Erythroblast (primary cell): ENCODE results near the gene RBM14.
"Not testable (repeated sequence)": the region's sequence is repeated elsewhere in the genome, so short reads cannot be mapped to it uniquely, and the experiment has no call there.

Experiments
- DNase-seq, 2 experiments: peaks; one replicate each; lab custom pipeline; 2025; lab: John Stamatoyannopoulos, UW
- GATA1 ChIP-seq: IDR thresholded peaks from 2 replicates; pipeline ENCODE4 v1.6.1; 2011; ENCODE audit warnings: low read depth, mild to moderate bottlenecking, control low read depth, low read length, moderate library complexity
- POLR2A ChIP-seq: IDR thresholded peaks from 2 replicates; pipeline ENCODE4 v1.6.1; 2011; ENCODE audit warnings: mild to moderate bottlenecking, low read length

RBM14 gene

GRCh38 chr11:66616379-66617154 is at the start of gene RBM14:
TSS of gene RBM14 (plus strand) at chr11:66616630. CDS start at chr11:66616721, 91 bp downstream.
- TF ChIP-seq GATA1 (no peak), POLR2A (peak; percentile 99)
- DNase-seq: peak; percentile 99

- TF ChIP-seq POLR2A (no peak), GATA1 (no peak)
- no peak for DNase-seq
Observed at GRCh38 chr11:66567787-66568123, 48.7 kb upstream of the RBM14 start.

GRCh38 chr11:66568124-66568916 is 48.1 kb upstream of the RBM14 start, which contains the start of gene CTSF:
TSS of gene CTSF (minus strand) at chr11:66568606. CDS start at chr11:66568486, 120 bp downstream.
- peak; percentile 75 to 76 for DNase-seq
- TF ChIP-seq GATA1 (no peak), POLR2A (no peak)

GRCh38 chr11:66569076-66569475 is 47.4 kb upstream of the RBM14 start:
- no peak for DNase-seq
- TF ChIP-seq GATA1 (no peak), POLR2A (no peak)

GRCh38 chr11:66570079-66570849 is 46.2 kb upstream of the RBM14 start:
- TF ChIP-seq GATA1: no peak
- TF ChIP-seq POLR2A: no peak
- DNase-seq: no peak

- DNase-seq: no peak
- TF ChIP-seq GATA1 (no peak), POLR2A (no peak)
Observed at GRCh38 chr11:66570850-66571180, 45.6 kb upstream of the RBM14 start.

- no peak for TF ChIP-seq POLR2A
- DNase-seq: peak; percentile 63 to 84
Observed at GRCh38 chr11:66579017-66579606, 37.3 kb upstream of the RBM14 start.

- no peak for DNase-seq
- no peak for TF ChIP-seq POLR2A
- TF ChIP-seq GATA1: no peak
Observed at GRCh38 chr11:66580803-66581202, 35.6 kb upstream of the RBM14 start.

GRCh38 chr11:66581261-66581660 is 35.2 kb upstream of the RBM14 start:
- TF ChIP-seq GATA1 (no peak), POLR2A (no peak)
- no peak for DNase-seq

- DNase-seq: not testable (repeated sequence)
Observed at GRCh38 chr11:66582565-66583147, 33.8 kb upstream of the RBM14 start.

- DNase-seq: not testable (repeated sequence)
Observed at GRCh38 chr11:66585447-66585846, 31.0 kb upstream of the RBM14 start.

GRCh38 chr11:66586136-66586535 is 30.3 kb upstream of the RBM14 start:
- TF ChIP-seq POLR2A (no peak), GATA1 (no peak)
- no peak for DNase-seq

- not testable (repeated sequence) for DNase-seq
Observed at GRCh38 chr11:66589315-66589714, 27.1 kb upstream of the RBM14 start.
